ENCODE results near the gene SVBP. TPM values are rescaled to one million over a fixed set of nuclear protein-coding genes. Genes with fewer than 3 reads are reported as not detected.

SVBP gene
- total and polyA plus RNA-seq, 2 of the 8 experiments (the other 6 are each of a cell fraction or from before 2014, with no cell fraction given): 29.7 to 30.2 TPM

- Histone ChIP-seq H2BK5ac (ENCODE audit: low read depth, low read length) (no peak overlapping the region), H2AFZ (ENCODE audit: low read length) (no peak overlapping the region), H3K27me3 (replicated peaks in 1 of 4; ENCODE audit: control insufficient read depth in 3 of 4, extremely low read depth in 1 of 4, insufficient read depth in 3 of 4, low read length in 3 of 4) (no peaks in the 10 kb centered on the region), H2AK5ac (ENCODE audit: low read depth, low read length) (no peak overlapping the region), H4K5ac (ENCODE audit: insufficient read length, low read depth, low read length) (no peak overlapping the region), H3K9ac (replicated peaks in 1 of 4; ENCODE audit: extremely low read depth in 1 of 4, low read depth in 3 of 4, low read length in 3 of 4) (0 out of 7 replicates have a peak overlapping the region, but pooled peaks of 1 of the 4 experiments have one; percentile 56), H3K36me3 (ENCODE audit: control insufficient read depth in 2 of 4, insufficient read depth in 4 of 4, low read length in 3 of 4) (no peaks in the 10 kb centered on the region), H3K14ac (ENCODE audit: insufficient read length) (no peak overlapping the region), H4K20me1 (replicated peaks in 1 of 2; ENCODE audit: control insufficient read depth in 1 of 2, insufficient read depth in 2 of 2, low read length in 2 of 2) (peaks cover 0 to 4% of the 10 kb centered on the region in 2 experiments), H4K91ac (replicated peaks; ENCODE audit: insufficient read length, low read length) (no peak overlapping the region), H2BK120ac (replicated peaks; ENCODE audit: low read depth, low read length) (no peak overlapping the region), H2BK20ac (ENCODE audit: low read length) (no peak overlapping the region), H3K56ac (replicated peaks; ENCODE audit: insufficient read length, low read depth, low read length) (no peak overlapping the region), H3K23me2 (ENCODE audit: low read depth, low read length) (peaks cover 7% of the 10 kb centered on the region), H3K79me1 (ENCODE audit: low read depth, low read length) (no peaks in the 10 kb centered on the region), H3K9me3 (ENCODE audit: insufficient read depth in 2 of 2, low read depth in 1 of 2, low read length in 1 of 2) (no peaks in the 10 kb centered on the region), H3K27ac (ENCODE audit: low read depth, low read length) (no peak overlapping the region), H4K8ac (ENCODE audit: extremely low read depth, insufficient read depth, low read length) (no peak overlapping the region), H3K4me1 (replicated peaks in 1 of 4; ENCODE audit: control insufficient read depth in 3 of 4, insufficient read depth in 4 of 4, low read length in 3 of 4) (peaks cover 0 to 6% (median 3%) of the 10 kb centered on the region in 4 experiments; a peak in 5 of 7 replicates), H3K4me3 (ENCODE audit: extremely low read depth in 1 of 4, insufficient read depth in 2 of 4, low read depth in 3 of 4, low read length in 4 of 4) (peak overlapping the region; percentile 79 to 86 (median 82); a peak in 7 of 8 replicates), H3K23ac (ENCODE audit: insufficient read length) (no peak overlapping the region), H3K79me2 (ENCODE audit: control insufficient read depth in 1 of 2, insufficient read depth in 2 of 2, low read length in 2 of 2) (peaks cover 6 to 28% of the 10 kb centered on the region in 2 experiments; a peak in 3 of 4 replicates), H3K4me2 (ENCODE audit: insufficient read depth in 1 of 2, low read depth in 2 of 2, low read length in 2 of 2) (peak overlapping the region; percentile 87 to 90), H2BK12ac (ENCODE audit: low read depth, low read length) (no peak overlapping the region), H3K4ac (replicated peaks; ENCODE audit: insufficient read length, low read depth, low read length) (no peak overlapping the region), H3K18ac (ENCODE audit: extremely low read depth, low read length) (no peak overlapping the region), H2BK15ac (ENCODE audit: low read length) (no peak overlapping the region)
- DNase-seq (ENCODE audit: low read depth in 1 of 2, low spot score in 2 of 2) (no peak), FAIRE-seq (no peak)
- POLR2A ChIA-PET (ENCODE audit: partially characterized antibody): interaction anchor here (1.0 to 1.5 kb wide), 2 partner anchors 61 to 156 kb away, joined by 3 to 4 read pairs; no protein-coding TSS in a partner anchor
- TF ChIP-seq KDM1A (IDR thresholded peaks at IDR 0.05; ENCODE audit: borderline replicate concordance, low read length): no peak
- TF ChIP-seq RAD21 (IDR thresholded peaks at IDR 0.05 in 1 of 2, conservative IDR thresholded peaks at IDR 0.05 in 1 of 2; ENCODE audit: low read depth in 2 of 2, low read length in 2 of 2): no peak
- CTCF ChIA-PET (ENCODE audit: partially characterized antibody): interaction anchor here (4.6 kb wide), 1 partner anchor 10 kb away, joined by 26 read pairs; no protein-coding TSS in a partner anchor
- WGBS, 2 experiments (ENCODE audit: extremely low coverage in 1 of 2, insufficient coverage in 1 of 2, insufficient read length in 1 of 2, insufficient replicate concordance in 2 of 2, low coverage in 1 of 2, low lambda C conversion rate in 2 of 2, missing lambda C conversion rate in 1 of 2): 92% methylated on average over 2 of the region's 2 CpGs; no CpG with 5 or more reads in 1 of the 2 experiments
These were observed 49.0 kb downstream of the SVBP start for GRCh38 chr1:42768172-42768571.

All from H1 (cell line).